HCT116 (cell line): Measurements from ENCODE around the gene SMTNL1.

Experiments used
- CTCF ChIP-seq, 3 experiments: fragments of 200-600 bp in 1 of 3; sonication (generic) in 1 of 3; IDR thresholded peaks in 2 of 3; conservative IDR thresholded peaks in 1 of 3; 2 replicates each; pipeline ENCODE4 v1.5.1; 2012 to 2017; ENCODE audit warnings: low read depth in 2 of 3, low read length in 2 of 3, antibody characterized with exemption in 1 of 3, borderline replicate concordance in 1 of 3, control low read depth in 1 of 3, mild to moderate bottlenecking in 1 of 3, mixed read lengths in 1 of 3, mixed run types in 1 of 3, moderate library complexity in 1 of 3; ENCODE audit not compliant: insufficient read depth in 1 of 3
- EZH2phosphoT487 ChIP-seq: fragments of 200-600 bp; IDR thresholded peaks from 2 replicates; pipeline ENCODE4 v1.6.1; 2018; ENCODE audit warnings: antibody characterized with exemption, borderline replicate concordance
- POLR2A ChIP-seq: IDR thresholded peaks from 2 replicates; pipeline ENCODE4 v1.7.0; 2011; ENCODE audit warnings: borderline replicate concordance; ENCODE audit not compliant: insufficient read depth, insufficient read length; ENCODE audit errors: extremely low read depth
- ZNF274 ChIP-seq: fragments of 200-500 bp; sonication (Bioruptor generic); IDR thresholded peaks from 2 replicates; pipeline ENCODE4 v1.6.1; 2014; ENCODE audit warnings: mild to moderate bottlenecking, low read depth, low read length, inconsistent platforms

GRCh38 chr11:57487920-57488659, 49.3 kb upstream of the SMTNL1 start:
- TF ChIP-seq POLR2A, result no peak
- no peak for TF ChIP-seq CTCF (IDR thresholded peaks at IDR 0.05 in 2 of 3, conservative IDR thresholded peaks at IDR 0.05 in 1 of 3; ENCODE audit: borderline replicate concordance in 1 of 3, insufficient read depth in 1 of 3, low read depth in 2 of 3, low read length in 2 of 3)
- no peak for TF ChIP-seq ZNF274
- no peak for TF ChIP-seq EZH2phosphoT487
